Activated naive CD8-positive, alpha-beta T cell treated with anti-CD3 and anti-CD28 coated beads, Interleukin-2, amount 50 U/mL, for 16 hours (primary cell): ENCODE data around the gene STK32A.
"Not testable (repeated sequence)": the region's sequence is repeated elsewhere in the genome, so short reads cannot be mapped to it uniquely, and the experiment has no call there.

ENCODE experiments used
- DNase-seq: peaks from one replicate; pipeline ENCODE4 v3.0.0-alpha.2; 2020; ENCODE audit warnings: low read depth, low spot score

STK32A gene

DNA sequence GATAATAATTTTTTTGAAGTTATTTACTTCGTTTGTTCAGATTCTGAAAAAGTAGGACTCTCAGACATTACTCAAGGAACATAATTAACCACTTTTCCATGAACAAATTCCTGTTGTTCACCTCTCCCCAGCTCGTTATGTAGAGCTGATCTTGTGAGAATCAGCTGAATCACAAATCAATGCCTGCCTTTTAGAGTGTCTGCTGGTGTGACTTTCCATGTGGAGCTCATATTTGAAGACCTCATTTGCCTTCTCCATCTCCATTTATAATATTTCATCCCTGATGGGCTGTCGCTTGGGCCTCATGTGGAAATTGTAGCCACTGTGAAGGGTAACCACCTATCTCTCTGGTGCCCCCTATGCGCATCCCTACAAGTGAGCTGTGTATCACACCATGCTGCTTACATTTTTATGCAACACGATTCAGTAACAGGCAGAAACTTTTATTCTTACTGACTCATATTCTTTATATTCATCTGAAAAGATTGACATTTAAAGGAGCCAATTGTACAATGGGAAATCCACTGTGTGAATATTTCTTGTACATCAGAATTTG, 111.3 kb downstream of the STK32A start:
- DNase-seq: no peak

DNA sequence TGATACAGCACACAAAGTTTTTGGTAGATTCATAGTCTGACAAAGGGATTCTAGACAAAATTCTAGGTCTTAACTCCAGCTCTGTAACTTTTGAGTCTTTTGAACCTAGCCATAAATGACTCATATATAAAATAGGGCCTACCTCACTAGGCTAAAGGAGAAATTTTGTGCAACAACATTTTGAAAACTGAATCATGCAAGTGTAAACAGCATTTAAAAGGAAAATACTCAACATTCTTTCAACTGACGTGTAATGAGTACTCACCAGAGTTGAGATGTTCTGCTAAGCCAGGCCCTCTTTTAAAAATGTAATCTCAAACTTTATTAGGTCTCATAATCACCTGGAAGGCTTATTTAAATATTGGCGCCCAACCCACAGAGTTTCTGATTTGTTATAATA, 113.2 kb downstream of the STK32A start:
- no peak for DNase-seq

DNA sequence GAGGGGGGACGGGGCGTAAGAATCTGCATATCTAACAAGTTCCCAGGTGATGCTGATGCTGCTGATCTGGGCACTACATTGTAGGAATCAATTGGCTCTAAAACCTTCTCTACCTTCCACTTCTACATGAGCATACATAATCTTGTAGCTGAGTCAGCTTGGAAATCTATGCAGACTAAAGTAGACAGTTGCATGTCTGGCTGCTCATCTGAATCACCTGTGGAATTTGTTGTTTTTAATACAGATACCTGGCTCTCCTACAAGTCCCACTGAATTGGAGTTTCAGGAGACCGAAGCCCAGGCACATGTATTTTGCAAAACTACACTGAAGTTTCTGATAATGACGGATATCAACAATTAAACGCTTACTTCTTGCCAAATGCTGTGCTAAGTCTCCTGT, 113.6 kb downstream of the STK32A start:
- no peak for DNase-seq

DNA sequence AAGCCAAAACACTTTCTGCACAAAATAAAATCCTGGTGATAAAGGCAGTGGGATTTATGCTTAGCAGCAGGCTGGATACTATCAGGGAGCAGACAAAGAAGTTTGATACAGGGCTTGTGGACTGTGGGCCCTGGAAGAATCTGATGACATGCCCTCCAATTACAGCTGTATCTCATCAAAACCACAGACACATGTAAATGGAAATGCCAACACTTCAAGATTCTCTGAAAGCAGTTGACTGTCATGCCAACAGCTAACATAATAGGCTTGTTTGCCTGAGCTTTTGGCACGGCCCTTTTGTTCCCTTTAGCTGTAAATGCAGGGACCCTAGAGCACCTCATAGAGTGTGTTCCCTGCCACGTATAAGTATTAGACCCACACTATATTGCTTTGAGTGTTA, 114.4 kb downstream of the STK32A start:
- DNase-seq: no peak

DNA sequence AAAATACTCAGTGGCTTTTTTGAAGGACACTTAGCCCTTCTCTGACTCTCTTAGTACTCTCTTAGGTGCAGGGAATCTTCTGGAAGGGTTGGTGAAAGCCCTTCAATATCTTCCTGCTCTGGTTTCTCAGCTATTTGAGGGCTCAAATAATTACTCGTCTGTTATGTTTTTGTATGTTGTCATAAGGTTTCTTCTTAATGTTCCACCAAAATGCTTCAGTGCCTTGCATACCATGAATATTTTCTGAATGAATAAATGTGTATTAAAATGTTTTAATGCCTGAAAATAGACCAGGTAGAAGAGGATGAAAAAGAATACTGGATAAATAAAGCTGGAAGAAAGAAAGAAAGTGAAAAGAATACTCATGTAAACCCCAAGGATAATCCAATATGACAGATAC, 124.3 kb downstream of the STK32A start:
- no peak for DNase-seq

DNA sequence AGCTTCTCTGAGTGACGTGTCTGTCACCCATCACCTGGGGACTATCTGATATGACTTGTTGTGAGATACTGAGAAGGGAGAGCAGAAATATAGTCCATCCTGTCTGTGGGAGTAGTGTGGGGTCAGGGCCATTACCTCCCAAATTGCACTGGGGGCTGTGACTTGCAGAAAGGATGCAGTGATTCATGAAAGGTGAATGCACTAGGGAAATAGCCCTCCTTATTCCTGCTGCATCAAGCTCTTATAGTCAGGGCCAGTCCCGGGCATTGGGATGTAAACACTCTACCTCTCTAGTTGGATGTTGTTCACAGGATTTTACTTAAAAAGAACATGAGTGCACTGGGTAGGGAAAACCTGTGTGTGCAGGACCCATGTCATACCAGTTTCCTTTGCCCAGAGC, 124.8 kb downstream of the STK32A start:
- no peak for DNase-seq

DNA sequence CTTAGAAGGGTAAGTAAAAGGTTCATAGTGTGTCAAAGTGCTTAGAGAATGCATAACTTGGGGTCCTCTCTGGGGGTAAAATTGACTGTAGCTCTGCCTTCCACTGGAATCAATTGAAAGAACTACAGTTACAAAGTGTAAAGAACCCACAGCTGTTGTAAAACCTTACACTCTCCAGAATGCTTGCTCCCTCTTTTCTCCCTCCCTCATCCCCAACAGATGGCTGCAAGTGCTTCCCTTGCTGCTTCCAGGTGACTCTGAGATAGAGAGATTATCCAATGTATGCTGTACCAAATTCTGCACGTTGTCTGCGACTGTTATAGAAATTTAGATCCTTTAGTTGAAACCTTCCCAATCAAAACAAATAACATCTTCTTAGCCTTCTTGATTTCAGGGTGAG, 126.0 kb downstream of the STK32A start:
- DNase-seq: no peak

DNA sequence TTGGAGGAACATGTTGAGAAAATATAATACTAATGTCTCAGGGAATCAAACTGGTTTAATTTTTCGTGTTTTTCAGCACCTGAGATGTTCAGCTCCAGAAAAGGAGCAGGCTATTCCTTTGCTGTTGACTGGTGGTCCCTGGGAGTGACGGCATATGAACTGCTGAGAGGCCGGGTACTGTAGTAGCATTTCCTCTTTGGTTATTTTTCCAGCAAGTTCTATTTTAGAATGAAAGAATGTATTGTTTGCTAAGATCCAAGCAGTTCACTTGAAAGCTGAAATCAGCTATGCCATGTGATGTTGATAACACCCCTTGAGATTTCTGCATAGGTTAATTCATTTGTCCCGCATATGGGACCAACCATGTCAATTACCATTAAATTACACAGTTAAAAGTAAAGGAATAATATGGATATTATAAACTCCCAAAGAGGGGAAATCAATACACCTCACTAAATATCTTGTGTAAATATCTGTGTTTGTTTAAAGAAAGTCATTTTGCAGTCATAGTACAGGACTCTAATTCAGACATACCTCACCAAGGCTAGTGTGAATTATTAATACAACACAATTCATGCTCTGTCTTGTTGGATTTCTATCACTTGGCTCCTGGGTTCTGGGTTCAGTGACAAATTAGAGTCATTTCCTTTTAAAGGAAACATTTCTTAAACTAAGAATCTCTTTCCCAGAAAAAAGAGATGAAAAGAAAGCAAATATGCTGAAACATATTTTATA, 126.8 kb downstream of the STK32A start:
- DNase-seq: no peak

DNA sequence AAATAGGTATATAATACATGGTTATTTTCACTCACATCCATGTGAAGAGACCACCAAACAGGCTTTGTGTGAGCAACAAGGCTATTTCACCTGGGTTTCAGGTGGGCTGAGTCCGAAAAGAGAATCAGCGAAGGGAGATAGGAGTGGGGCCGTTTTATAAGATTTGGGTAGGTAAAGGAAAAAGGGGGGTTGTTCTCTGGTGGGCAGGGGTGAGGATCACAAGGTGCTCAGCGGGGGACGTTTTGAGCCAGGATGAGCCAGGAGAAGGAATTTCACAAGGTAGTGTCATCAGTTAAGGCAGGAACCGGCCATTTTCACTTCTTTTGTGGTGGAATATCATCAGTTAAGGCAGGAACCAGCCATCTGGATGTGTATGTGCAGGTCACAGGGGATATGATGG, 132.6 kb downstream of the STK32A start:
- not testable (repeated sequence) for DNase-seq

DNA sequence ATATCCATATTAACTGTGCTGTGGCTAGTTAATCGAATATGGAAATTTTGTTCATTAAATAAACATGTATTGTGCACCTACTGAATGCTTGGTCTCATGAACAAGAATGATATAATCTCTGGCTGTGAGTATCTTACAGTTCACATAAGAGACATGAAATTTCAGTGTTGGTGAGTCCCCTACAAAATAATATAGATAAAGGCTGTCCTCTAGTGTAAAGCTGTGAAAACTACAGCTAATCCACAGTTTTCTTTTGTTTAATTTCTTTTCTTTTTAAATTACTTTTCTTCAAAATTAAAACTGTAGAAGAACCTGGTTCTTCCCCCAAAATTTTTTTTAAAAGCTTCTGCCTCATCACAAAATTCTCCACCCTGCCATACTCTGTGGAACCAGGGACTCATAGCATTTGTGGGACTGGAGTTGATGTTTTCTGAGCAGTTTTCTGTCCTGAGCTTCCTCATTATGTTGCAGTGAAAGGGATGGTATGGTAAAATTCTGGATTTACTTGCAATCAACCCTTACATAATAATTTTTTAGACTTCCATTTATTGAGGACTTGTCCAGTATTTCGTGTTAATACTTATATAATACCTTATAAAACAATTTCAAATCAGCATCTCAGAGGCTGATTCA, 135.0 kb downstream of the STK32A start:
- no peak for DNase-seq

DNA sequence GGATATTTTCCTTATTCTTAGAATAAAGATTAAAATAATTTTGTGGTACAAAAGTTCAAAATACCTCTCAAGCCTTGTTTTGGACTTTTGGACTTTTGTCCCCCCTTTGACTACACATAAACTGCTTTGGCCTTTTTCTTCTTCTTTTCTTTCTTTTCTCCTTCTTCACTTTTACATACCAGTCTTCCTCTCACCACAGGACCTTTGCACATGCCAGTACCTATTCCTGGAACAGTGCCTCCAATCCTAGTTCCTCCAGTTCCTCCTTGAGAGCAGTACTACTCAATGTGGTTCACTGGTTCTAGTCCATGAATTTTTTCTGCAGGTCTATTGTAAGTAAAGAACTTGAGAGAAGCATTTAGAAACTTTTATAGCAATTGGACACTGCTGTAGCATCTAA, 136.5 kb downstream of the STK32A start:
- DNase-seq: no peak

DNA sequence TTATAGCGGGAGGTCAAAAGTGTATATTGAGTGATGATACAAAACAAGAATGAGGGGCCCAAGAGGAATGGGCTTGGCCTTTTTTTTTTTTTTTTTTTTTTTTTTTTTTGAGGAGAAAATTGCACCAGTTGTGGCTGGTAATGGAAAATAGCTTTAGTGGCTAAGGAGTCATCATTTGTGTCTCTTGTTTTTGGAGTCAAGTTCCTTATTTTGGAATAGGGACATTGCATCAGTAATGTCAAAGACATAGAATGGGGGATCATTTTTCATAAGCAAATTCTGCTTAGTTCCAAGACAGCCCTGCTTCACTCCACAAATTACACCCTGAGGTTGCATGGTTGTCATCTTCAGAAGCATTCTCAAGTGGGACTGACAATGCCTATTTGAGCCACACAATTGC, 137.4 kb downstream of the STK32A start:
- no peak for DNase-seq

DNA sequence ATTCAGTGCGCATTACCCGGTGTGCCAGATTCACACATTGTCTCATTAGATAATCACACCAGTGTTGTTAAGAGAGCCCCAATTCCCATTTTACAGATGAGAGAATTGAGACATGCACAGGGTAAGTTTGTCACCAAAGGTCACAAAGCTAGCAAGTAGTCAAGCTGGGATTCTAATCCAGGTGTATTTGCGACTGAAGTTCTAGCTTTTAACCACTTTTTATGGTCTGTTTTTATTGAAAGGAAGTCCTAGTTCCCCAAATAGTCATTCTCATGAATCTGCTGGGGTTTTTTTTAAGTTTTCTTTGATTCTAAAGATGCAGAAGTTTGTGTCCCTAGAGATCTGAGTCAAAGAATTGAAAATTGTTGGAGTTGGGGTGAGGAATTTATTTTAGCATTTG, 138.5 kb downstream of the STK32A start:
- DNase-seq: no peak

DNA sequence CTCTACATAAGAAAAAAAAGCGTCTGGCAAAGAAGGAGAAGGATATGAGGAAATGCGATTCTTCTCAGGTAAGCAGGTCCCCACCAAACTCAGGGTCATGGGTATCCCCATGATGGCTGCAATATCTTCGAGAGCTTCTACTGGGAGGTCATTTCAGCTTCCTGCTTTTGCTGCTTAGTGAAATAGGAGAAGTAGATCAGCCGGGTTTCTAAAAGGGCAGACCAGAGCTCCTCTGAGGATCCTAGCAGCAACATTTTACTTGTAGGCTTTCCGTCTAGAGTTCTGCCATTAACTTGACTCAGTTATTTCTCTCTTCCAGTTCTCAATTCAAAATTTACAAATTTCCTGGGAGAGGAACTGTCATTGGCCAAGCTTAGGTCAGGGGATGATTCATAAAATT, 140.3 kb downstream of the STK32A start:
- DNase-seq: no peak

DNA sequence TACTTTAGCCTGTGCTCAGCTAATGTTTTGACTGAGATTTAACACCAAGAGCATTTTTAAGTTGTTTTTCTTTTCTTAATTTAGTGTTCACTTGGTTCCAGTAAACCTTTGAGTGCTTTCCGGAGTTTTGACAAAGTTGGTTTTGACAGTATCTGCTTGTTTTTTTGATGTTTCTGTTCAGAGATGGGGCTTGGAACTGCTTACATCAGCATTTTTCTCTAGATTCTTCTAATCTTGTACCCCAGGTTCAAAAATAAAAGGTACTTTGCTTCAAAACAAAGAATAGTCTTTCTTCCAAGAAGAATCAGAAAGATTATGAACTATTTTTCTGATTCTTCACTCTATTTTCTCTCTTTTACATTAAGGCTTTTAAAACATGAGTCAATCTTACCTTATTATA, 142.9 kb downstream of the STK32A start:
- DNase-seq: no peak

DNA sequence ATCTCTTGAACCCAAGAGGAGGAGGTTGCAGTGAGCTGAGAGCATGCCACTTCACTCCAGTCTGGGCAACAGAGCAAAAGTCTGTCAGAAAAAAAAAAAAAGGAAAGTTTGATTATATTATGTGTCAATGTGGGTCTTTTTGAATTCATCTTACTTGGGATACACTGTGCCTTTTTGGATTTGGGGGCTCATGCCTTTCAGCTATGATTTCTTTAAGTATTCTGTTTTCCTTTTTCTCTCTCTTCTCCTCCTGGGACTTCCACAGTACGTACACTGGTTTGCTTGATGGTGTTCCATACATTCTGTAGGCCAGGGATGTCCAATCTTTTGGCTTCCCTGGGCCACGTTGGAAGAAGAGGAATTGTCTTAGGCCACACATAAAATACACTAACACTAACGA, 146.7 kb downstream of the STK32A start:
- no peak for DNase-seq

DNA sequence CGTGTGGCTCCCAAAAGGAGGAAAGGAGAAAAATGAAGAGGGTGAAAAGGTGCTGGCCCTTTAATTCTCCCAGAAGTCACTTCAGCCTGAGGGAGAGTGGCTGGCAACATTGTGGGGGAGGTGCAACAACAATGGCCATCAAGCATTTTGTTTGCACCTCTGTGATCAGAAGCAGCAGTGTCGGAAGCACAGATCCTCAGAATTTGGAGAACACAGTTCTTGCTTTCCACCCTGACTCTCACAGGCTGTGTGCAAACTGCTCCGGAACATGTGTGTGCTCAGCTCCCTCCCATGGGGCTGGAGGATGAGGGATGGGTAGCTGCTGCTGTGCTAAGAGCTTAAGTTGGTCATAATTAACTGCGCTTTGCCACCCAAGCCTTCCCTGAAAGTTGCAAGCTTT, 147.9 kb downstream of the STK32A start:
- DNase-seq: no peak

DNA sequence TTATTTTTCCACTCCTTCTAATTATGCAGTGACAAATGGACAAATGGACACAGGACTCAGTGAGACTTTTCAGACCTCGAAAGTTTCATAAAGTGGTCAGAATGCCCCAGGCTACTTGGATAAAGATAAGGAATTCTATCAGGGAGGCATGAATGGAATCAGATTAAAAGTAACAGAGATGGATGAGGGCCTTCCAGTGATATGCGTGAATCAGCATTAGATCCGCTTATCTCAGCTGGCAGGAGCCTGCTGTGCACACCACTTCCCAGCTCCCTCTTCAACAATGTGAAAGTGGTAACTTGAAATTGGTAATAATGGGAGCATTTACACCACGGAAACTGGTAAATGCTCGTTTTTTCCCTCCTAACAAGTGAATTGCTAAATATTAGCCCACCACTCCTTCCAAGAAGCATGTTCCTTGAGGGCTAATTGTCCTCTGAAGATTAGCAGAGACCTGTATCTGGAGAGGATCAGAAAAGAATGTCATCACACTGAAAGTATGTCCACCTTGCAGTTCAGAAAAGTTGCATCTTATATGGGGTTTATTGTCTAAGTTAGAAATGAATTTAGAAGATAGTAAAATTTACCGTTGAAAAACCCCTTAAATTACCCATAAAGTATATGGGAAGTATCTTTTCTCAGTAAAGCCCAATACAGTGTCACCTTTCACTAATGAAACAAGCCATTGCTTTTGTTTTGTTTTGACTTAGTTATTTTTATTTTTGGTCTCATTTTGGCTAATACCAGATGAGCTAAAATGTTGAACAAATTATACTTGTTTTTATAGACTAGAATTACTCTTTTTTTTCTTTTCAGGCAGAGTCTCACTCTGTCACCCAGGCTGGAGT, 149.7 kb downstream of the STK32A start:
- no peak for DNase-seq

DNA sequence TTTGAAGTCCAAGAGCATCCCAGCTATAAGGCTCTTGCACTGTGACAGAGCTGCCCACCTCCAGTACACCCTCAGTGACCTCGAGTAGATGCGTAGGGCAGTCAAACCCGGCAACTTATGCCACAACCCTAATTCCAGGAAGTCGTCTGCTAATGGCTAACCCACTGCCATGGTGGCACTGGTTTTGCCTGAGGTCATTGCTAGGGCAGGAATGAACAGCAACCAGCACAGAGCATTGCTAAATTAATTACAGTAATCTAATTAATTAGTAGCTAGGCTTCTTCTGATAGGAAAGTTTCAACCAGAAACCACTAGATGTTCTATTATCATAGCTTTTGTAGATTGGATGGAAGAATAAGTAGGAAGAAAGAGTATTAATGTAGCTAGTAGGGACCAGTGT, 152.3 kb downstream of the STK32A start:
- no peak for DNase-seq

DNA sequence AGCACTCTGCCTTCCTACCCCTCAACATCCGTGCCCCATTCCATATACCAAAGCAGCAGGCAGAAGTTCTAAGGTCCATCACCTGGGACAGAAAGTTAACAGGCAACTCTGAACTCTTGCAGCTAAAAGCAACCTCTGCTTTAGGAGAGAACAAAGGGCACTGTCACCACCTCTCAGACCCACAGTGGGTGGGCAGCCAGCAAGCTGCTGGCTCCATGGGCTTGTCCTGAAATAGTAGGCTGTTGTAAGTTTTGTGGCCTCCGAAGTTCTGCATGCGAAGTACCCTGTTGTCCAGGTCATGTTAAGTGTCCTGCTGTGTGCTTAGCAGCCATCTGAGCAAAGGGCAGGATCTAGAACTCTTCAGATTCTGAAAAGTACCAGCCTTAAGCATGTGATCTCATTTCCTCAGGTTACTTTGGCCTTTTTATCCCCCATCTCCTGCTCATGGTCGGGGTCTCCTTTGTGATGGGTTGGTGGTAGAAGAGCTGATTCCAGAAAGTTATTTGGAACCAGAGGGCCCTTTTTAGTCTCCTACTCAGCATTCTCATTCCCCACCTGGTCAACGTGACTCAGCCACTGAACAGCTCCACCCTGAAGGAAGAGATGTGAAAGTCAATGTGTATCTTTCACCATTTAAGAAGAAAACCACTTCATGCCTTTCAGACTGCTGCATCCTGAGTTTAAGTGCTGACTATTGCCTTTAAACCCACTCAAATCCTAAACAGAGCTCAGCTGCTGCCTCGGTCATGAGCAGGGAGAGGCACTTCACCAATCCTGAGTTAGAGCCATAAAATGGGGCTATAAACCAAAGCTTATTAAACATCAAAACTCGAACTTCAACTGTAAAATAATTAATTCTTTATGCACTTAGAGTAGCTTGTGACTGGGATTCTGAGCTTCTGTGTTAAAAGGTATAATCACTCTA, 153.6 kb downstream of the STK32A start:
- no peak for DNase-seq

DNA sequence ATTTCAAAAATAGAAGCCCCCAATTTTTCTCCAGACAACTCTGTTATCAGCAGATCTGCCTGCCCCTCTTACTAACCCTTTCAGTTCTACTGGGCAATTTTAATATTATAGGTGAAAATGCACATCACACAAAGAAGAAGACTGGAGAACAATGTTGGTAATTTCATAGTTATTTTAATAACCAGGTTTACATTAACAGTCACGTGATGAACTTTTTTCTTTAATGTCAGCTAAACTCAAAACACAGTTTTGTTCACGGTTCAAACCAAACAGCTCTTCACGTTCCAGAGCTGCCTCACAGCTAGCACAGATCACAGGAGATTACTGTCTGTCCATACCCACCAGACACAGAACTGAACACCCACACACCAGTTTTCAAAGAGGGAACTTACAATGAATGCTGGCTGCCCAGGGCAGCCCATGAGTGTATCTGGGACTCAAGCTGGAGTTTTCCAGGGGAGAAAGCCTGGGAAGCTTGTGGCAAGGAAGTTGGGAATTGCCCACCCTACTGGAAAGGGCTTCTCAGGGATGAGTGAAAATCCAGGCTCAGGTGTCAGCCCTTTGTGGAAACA, 155.9 kb downstream of the STK32A start:
- no peak for DNase-seq
